Measurements from ENCODE around the gene ULK4.
"Not testable (repeated sequence)": the region's sequence is repeated elsewhere in the genome, so short reads cannot be mapped to it uniquely, and the experiment has no call there.

GRCh38 chr3:41977401-41977800 lies 15.5 kb upstream of the ULK4 start:
- not testable (repeated sequence) for TF ChIP-seq EZH2 (IDR thresholded peaks at IDR 0.05; ENCODE audit: borderline replicate concordance, low read depth, low read length, severe bottlenecking); CTCF (IDR thresholded peaks at IDR 0.05; ENCODE audit: borderline replicate concordance, extremely low read depth, low read length, poor library complexity, severe bottlenecking)

All from DND-41 (cell line).